Neuronal stem cell (in vitro differentiated cells): ENCODE results near the gene HGS.

Experiments used
- DNase-seq: peaks from one replicate; pipeline ENCODE4 v3.0.0-alpha.2; 2013; ENCODE audit warnings: low spot score
- H2AFZ ChIP-seq: one replicate; pipeline ENCODE4 v1.6.1; 2013; ENCODE audit warnings: mild to moderate bottlenecking, low read length, inconsistent platforms
- H2AK5ac ChIP-seq: 2 replicates; pipeline ENCODE4 v1.6.1; 2013; ENCODE audit warnings: low read depth, mild to moderate bottlenecking, inconsistent platforms, low read length, moderate library complexity, mixed read lengths
- H2BK120ac ChIP-seq: 2 replicates; pipeline ENCODE4 v1.6.1; 2013; ENCODE audit warnings: low read depth, mild to moderate bottlenecking, inconsistent platforms, low read length, moderate library complexity, mixed read lengths
- H2BK12ac ChIP-seq: one replicate; pipeline ENCODE4 v1.6.1; 2013; ENCODE audit warnings: low read length, inconsistent platforms
- H2BK15ac ChIP-seq: 2 replicates; pipeline ENCODE4 v1.6.1; 2013; ENCODE audit warnings: mild to moderate bottlenecking, low read length, inconsistent platforms, mixed read lengths
- H2BK5ac ChIP-seq: one replicate; pipeline ENCODE4 v1.6.1; 2013; ENCODE audit warnings: inconsistent platforms, mild to moderate bottlenecking, low read length, moderate library complexity
- H3K14ac ChIP-seq: one replicate; pipeline ENCODE4 v1.6.1; 2013; ENCODE audit warnings: low read length, inconsistent platforms
- H3K18ac ChIP-seq: 2 replicates; pipeline ENCODE4 v1.6.1; 2013; ENCODE audit warnings: low read length, inconsistent platforms
- H3K23ac ChIP-seq: 2 replicates; pipeline ENCODE4 v1.6.1; 2013; ENCODE audit warnings: low read depth, mild to moderate bottlenecking, mixed read lengths, low read length, inconsistent platforms; ENCODE audit not compliant: poor library complexity
- H3K27ac ChIP-seq: replicated peaks from 3 replicates; pipeline ENCODE4 v1.5.1; 2013; ENCODE audit warnings: low read length, inconsistent platforms
- H3K27me3 ChIP-seq, 3 experiments: 2 replicates each; pipeline ENCODE4 v1.6.1; 2013; ENCODE audit warnings: low read length in 3 of 3, mild to moderate bottlenecking in 2 of 3, inconsistent platforms in 1 of 3, low read depth in 1 of 3, mixed read lengths in 1 of 3, moderate library complexity in 1 of 3; ENCODE audit not compliant: control insufficient read depth in 3 of 3, insufficient read depth in 3 of 3
- H3K36me3 ChIP-seq, 2 donors: replicated peaks in 1 of 2; 2 replicates each; pipeline ENCODE4 v1.6.1; 2013; ENCODE audit warnings: low read length in 2 of 2; ENCODE audit not compliant: control insufficient read depth in 2 of 2, insufficient read depth in 2 of 2
- H3K4ac ChIP-seq: 2 replicates; pipeline ENCODE4 v1.6.1; 2013; ENCODE audit warnings: inconsistent platforms, mild to moderate bottlenecking, low read length, moderate library complexity
- H3K4me1 ChIP-seq, 2 donors: 1 replicate in 1 of 2; 2 replicates in 1 of 2; pipeline ENCODE4 v1.6.1; 2013; ENCODE audit warnings: low read length in 2 of 2, low read depth in 1 of 2; ENCODE audit not compliant: control insufficient read depth in 2 of 2, insufficient read depth in 1 of 2
- H3K4me2 ChIP-seq: one replicate; pipeline ENCODE4 v1.6.1; 2013; ENCODE audit warnings: mild to moderate bottlenecking, low read length, inconsistent platforms; ENCODE audit not compliant: insufficient read depth, poor library complexity, severe bottlenecking
- H3K4me3 ChIP-seq, 2 donors: 2 replicates each; pipeline ENCODE4 v1.5.1; 2013; ENCODE audit warnings: low read length in 2 of 2, mild to moderate bottlenecking in 2 of 2, inconsistent platforms in 1 of 2, moderate library complexity in 1 of 2
- H3K79me1 ChIP-seq: one replicate; pipeline ENCODE4 v1.6.1; 2013; ENCODE audit warnings: low read depth, mild to moderate bottlenecking, inconsistent platforms, low read length, moderate library complexity
- H3K9ac ChIP-seq: one replicate; pipeline ENCODE4 v1.6.1; 2013; ENCODE audit warnings: mild to moderate bottlenecking, low read depth, low read length, inconsistent platforms; ENCODE audit not compliant: poor library complexity
- H3K9me3 ChIP-seq, 2 donors: replicated peaks in 1 of 2; 2 replicates each; pipeline versions ENCODE3 to v1.6.1; 2013; ENCODE audit warnings: low read length in 2 of 2, mild to moderate bottlenecking in 2 of 2, inconsistent platforms in 1 of 2, low read depth in 1 of 2, mixed read lengths in 1 of 2, moderate library complexity in 1 of 2; ENCODE audit not compliant: control insufficient read depth in 2 of 2, insufficient read depth in 1 of 2
- H4K8ac ChIP-seq: one replicate; pipeline ENCODE4 v1.6.1; 2013; ENCODE audit warnings: low read depth, mild to moderate bottlenecking, inconsistent platforms, low read length, moderate library complexity
- H4K91ac ChIP-seq: one replicate; pipeline ENCODE4 v1.6.1; 2013; ENCODE audit warnings: low read length, low read depth, mild to moderate bottlenecking, inconsistent platforms; ENCODE audit not compliant: poor library complexity
- WGBS, 2 donors: extraction: QIAGEN DNeasy Blood & Tissue Kit; methylation state at CpG; one replicate each; pipeline ENCODE4 v1.1.7; 2013; ENCODE audit warnings: missing lambda C conversion rate in 2 of 2, mixed read lengths in 1 of 2; ENCODE audit not compliant: insufficient read length in 2 of 2, insufficient replicate concordance in 1 of 2; ENCODE audit errors: extremely low coverage in 2 of 2; 5-methylcytosine and 5-hydroxymethylcytosine counted together

Gene HGS

DNA sequence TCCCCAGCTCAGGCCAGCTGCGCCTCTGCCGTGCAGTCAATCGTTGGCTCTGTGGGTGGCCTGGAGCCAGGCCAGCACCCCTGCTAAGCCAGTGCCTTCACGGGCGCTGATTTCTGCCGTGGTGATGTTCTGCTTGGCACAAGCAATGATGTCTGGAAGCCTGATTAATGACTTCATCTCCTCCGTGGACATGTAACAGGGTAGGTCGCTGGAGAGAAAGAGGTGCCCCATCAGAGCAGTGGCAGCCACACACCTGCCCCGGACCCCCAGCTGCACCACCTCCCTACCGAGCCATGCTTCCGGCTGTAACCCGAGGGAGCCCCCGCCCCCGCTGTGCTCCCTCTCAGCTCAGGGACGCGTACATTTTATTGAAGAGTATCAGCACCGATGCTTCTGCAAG, 2.1 kb upstream of the HGS start:
- Histone ChIP-seq H3K79me1 (peaks cover 27% of the 10 kb centered on the region), H3K9ac (no peak overlapping the region), H2AK5ac (no peak overlapping the region), H2BK120ac (no peak overlapping the region), H3K4me3 (no peak overlapping the region), H3K36me3 (peaks cover 9 to 42% of the 10 kb centered on the region in 2 donors), H3K4me1 (peaks cover 9 to 14% of the 10 kb centered on the region in 2 donors), H2AFZ (no peak overlapping the region), H3K23ac (no peak overlapping the region), H3K4ac (no peak overlapping the region), H3K9me3 (peaks cover 0 to 2% of the 10 kb centered on the region in 2 donors), H3K4me2 (no peak overlapping the region), H3K27ac (no peak overlapping the region), H4K8ac (no peak overlapping the region), H2BK5ac (no peak overlapping the region), H4K91ac (no peak overlapping the region), H3K18ac (no peak overlapping the region), H3K14ac (no peak overlapping the region), H2BK15ac (no peak overlapping the region), H2BK12ac (no peak overlapping the region), H3K27me3 (no peaks in the 10 kb centered on the region)
- no peak for DNase-seq
- no CpG with 5 or more reads among the region's 17 CpGs for WGBS, 2 donors

DNA sequence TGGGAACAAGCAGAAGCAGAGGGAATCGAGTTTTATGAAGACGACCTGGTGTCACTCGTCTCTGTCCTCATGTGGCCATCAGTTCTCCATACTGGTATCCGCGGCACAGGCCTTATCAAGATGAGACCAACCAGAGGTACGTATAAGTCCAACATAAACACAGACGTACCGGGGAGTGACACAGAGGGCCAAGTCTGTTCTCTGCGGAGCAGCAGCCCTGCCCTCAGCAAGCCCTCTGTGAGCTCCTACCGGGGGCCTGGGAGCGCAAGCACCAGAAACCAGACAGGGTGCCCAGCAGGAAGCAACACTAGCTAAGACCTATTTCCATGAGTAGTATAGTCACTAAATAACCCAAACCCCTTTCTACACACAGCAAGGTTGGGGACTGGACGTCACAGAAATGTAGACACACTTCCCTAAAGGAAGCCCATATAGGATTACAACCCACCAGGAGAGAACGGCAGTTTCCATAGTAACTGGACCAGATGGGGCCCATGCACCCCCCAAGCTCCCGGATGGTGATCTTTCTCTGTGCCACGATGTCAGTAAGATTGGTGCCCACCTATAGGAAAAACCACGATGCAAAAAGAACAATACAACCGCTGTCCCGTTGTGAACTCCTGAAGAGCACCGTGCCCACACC, 1.1 kb upstream of the HGS start:
- H2BK120ac ChIP-seq: no peak overlapping the region
- no peak overlapping the region for H4K91ac ChIP-seq
- peak overlapping the region; percentile 85 for H2BK5ac ChIP-seq
- H3K9me3 ChIP-seq: peaks cover 0 to 2% of the 10 kb centered on the region in 2 donors
- peak overlapping the region; percentile 84 to 97 for H3K4me3 ChIP-seq
- peaks cover 17 to 52% of the 10 kb centered on the region in 2 donors for H3K36me3 ChIP-seq
- peak overlapping the region; percentile 89 for H2AFZ ChIP-seq
- H2BK12ac ChIP-seq: no peak overlapping the region
- no peak overlapping the region for H4K8ac ChIP-seq
- H2AK5ac ChIP-seq: peak overlapping the region; percentile 5
- peak overlapping the region; percentile 94 for H3K23ac ChIP-seq
- H3K14ac ChIP-seq: no peak overlapping the region
- H3K27me3 ChIP-seq: no peaks in the 10 kb centered on the region
- H3K4me2 ChIP-seq: peak overlapping the region; percentile 72
- no peak overlapping the region for H3K4ac ChIP-seq
- H3K9ac ChIP-seq: peak overlapping the region; percentile 99
- H3K79me1 ChIP-seq: peaks cover 26% of the 10 kb centered on the region
- H3K18ac ChIP-seq: no peak overlapping the region
- H2BK15ac ChIP-seq: no peak overlapping the region
- peaks cover 9 to 14% of the 10 kb centered on the region in 2 donors for H3K4me1 ChIP-seq
- DNase-seq: no peak
- no CpG with 5 or more reads among the region's 19 CpGs for WGBS, 2 donors
- no peak overlapping the region for H3K27ac ChIP-seq

DNA sequence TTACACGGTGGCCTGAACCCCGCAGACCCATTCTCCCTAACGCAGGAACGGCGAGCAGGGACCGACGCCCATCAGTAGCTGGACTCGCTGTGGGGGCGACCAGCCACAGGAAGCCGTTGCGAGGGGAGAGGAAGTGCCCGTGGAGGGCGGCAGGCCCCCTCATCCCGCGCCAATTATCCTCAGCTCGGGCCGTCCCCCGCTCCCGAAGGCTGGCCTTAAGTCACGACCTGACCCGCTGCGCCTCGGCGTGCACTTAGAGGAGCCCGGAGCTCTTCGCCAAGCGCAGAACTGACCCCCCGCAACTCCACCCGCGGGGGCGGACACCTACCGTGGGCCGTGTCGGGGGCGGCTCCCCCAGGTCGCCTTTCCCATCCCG, 615 bp upstream of the HGS start:
- Histone ChIP-seq H3K4me1 (peaks cover 9 to 14% of the 10 kb centered on the region in 2 donors), H3K36me3 (peaks cover 20 to 57% of the 10 kb centered on the region in 2 donors), H3K14ac (peak overlapping the region; percentile 73), H4K91ac (no peak overlapping the region), H3K27ac (no peak overlapping the region), H3K4me2 (peak overlapping the region; percentile 72), H3K4ac (no peak overlapping the region), H3K9ac (peak overlapping the region; percentile 99), H2AK5ac (peak overlapping the region; percentile 5), H2BK120ac (peak overlapping the region; percentile 48), H2AFZ (peak overlapping the region; percentile 89), H3K9me3 (peaks cover 0 to 2% of the 10 kb centered on the region in 2 donors), H3K18ac (peak overlapping the region; percentile 98), H3K23ac (peak overlapping the region; percentile 94), H3K79me1 (peaks cover 28% of the 10 kb centered on the region), H3K27me3 (no peaks in the 10 kb centered on the region), H4K8ac (peak overlapping the region; percentile 8), H3K4me3 (peak overlapping the region; percentile 84 to 97), H2BK12ac (peak overlapping the region; percentile 85), H2BK15ac (peak overlapping the region; percentile 82), H2BK5ac (peak overlapping the region; percentile 85)
- DNase-seq: no peak
- no CpG with 5 or more reads among the region's 37 CpGs for WGBS, 2 donors

DNA sequence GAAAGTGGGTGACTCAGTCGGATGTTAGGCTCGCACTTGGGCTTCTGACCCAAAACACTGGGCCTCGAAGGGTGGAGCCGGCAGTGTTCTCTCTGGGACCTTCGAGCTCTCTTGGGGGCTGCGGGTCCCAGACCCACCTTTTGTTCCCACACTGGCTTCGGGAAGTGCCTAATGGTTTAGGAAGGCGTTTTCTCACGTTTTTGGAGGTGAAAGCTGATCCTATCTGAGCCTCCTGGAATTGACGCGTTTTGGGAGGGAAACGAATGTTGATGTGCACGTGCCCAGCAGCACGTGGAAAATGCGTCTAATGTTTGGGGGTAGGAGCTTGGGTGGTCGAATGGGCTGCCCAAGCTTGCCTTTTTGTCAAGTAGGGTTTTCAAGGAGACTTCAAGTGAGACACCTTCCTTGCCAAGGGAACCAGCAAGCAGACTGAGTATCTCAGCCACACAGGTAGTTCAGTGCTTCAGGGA, 666 bp downstream of the HGS start:
- DNase-seq: no peak
- Histone ChIP-seq H2BK5ac (no peak overlapping the region), H2AK5ac (peak overlapping the region; percentile 91), H3K4ac (no peak overlapping the region), H3K36me3 (peaks cover 33 to 68% of the 10 kb centered on the region in 2 donors), H3K27me3 (no peaks in the 10 kb centered on the region), H3K27ac (no peak overlapping the region), H3K9ac (peak overlapping the region; percentile 83), H3K23ac (no peak overlapping the region), H3K9me3 (peaks cover 0 to 2% of the 10 kb centered on the region in 2 donors), H3K18ac (peak overlapping the region; percentile 82), H4K91ac (no peak overlapping the region), H2BK12ac (no peak overlapping the region), H3K4me3 (peak overlapping the region; percentile 84 to 94), H3K79me1 (peaks cover 31% of the 10 kb centered on the region), H3K4me1 (peaks cover 9 to 14% of the 10 kb centered on the region in 2 donors), H3K14ac (peak overlapping the region; percentile 57), H2BK120ac (no peak overlapping the region), H2BK15ac (no peak overlapping the region), H4K8ac (no peak overlapping the region), H2AFZ (peak overlapping the region; percentile 77), H3K4me2 (peak overlapping the region; percentile 79)
- no CpG with 5 or more reads among the region's 16 CpGs for WGBS, 2 donors
